Measurements from ENCODE around the gene DLEC1. TPM values are rescaled to one million over a fixed set of nuclear protein-coding genes. Genes with fewer than 3 reads are reported as not detected.

The DLEC1 gene
- total and polyA plus RNA-seq, 2 donors (not counting 1 experiment from before 2014, with no cell fraction given) = under 0.01 to 0.02 TPM

DNA sequence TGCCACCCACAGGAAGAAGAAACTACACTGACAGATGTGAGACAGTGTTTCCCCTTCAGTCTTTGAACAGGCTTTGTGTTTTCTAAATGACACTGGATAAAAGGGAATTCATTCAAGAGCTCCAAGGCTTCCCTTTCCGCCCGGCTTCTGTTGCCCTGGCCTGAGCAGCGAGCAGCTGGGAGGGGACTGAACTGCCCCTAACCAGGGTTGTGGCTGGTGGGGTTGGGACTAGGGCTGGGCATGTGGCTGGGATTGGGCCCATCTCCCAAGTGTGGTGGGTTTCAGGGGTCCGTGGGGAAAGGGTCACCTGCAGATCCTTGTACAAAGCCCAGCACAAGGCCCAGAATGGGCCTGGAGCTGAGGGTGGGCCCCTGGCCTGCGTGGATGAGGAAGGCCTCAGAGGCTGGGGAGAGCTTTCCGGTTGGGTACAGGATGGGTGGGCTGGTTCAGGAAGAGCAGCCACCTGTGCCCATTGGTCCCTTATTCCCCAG, 38.0 kb upstream of the DLEC1 start:
- Histone ChIP-seq H3K27me3 (ENCODE audit: control insufficient read depth, insufficient read depth, low read length) (no peaks in the 10 kb centered on the region), H3K9me3 (ENCODE audit: control insufficient read depth, insufficient read depth, low read depth, low read length) (no peaks in the 10 kb centered on the region), H3K4me1 (ENCODE audit: control insufficient read depth, extremely low read depth, insufficient read depth, low read length) (peaks cover 7% of the 10 kb centered on the region), H3K9ac (ENCODE audit: insufficient read depth, low read length) (no peak overlapping the region), H3K27ac (ENCODE audit: insufficient read depth, low read length) (no peak overlapping the region), H3K4me3 (replicated peaks in 1 of 4; ENCODE audit: control extremely low read depth in 1 of 4, insufficient read depth in 1 of 4, low read depth in 3 of 4, low read length in 4 of 4) (no peak overlapping the region), H2AFZ (ENCODE audit: low read length) (no peak overlapping the region), H4K20me1 (ENCODE audit: control insufficient read depth, extremely low read depth, insufficient read depth, low read length) (no peaks in the 10 kb centered on the region), H3K79me2 (ENCODE audit: control insufficient read depth, insufficient read depth, low read length) (no peaks in the 10 kb centered on the region), H3K4me2 (ENCODE audit: extremely low read depth, insufficient read depth, low read length) (no peak overlapping the region), H3K36me3 (ENCODE audit: control insufficient read depth, insufficient read depth, low read length) (peaks cover 3% of the 10 kb centered on the region)
- no peak for DNase-seq (ENCODE audit: low read depth in 2 of 2)
- TF ChIP-seq EZH2 (IDR thresholded peaks at IDR 0.05; ENCODE audit: low read length, missing control alignments) = no peak
- TF ChIP-seq CTCF (conservative IDR thresholded peaks at IDR 0.05 in 1 of 2, IDR thresholded peaks at IDR 0.05 in 1 of 2; ENCODE audit: low read depth in 1 of 2, low read length in 2 of 2) = no peak

- Histone ChIP-seq H4K20me1 (ENCODE audit: control insufficient read depth, extremely low read depth, insufficient read depth, low read length) (no peaks in the 10 kb centered on the region), H3K4me2 (ENCODE audit: extremely low read depth, insufficient read depth, low read length) (no peak overlapping the region), H3K4me3 (replicated peaks in 1 of 4; ENCODE audit: control extremely low read depth in 1 of 4, insufficient read depth in 1 of 4, low read depth in 3 of 4, low read length in 4 of 4) (no peak overlapping the region), H3K36me3 (ENCODE audit: control insufficient read depth, insufficient read depth, low read length) (peaks cover 4% of the 10 kb centered on the region), H3K27ac (ENCODE audit: insufficient read depth, low read length) (no peak overlapping the region), H3K79me2 (ENCODE audit: control insufficient read depth, insufficient read depth, low read length) (no peaks in the 10 kb centered on the region), H3K4me1 (ENCODE audit: control insufficient read depth, extremely low read depth, insufficient read depth, low read length) (peaks cover 7% of the 10 kb centered on the region), H3K27me3 (ENCODE audit: control insufficient read depth, insufficient read depth, low read length) (no peaks in the 10 kb centered on the region), H3K9me3 (ENCODE audit: control insufficient read depth, insufficient read depth, low read depth, low read length) (no peaks in the 10 kb centered on the region), H3K9ac (ENCODE audit: insufficient read depth, low read length) (no peak overlapping the region), H2AFZ (ENCODE audit: low read length) (no peak overlapping the region)
- DNase-seq (ENCODE audit: low read depth in 2 of 2) = no peak
- TF ChIP-seq EZH2 (IDR thresholded peaks at IDR 0.05; ENCODE audit: low read length, missing control alignments) (no peak), CTCF (conservative IDR thresholded peaks at IDR 0.05 in 1 of 2, IDR thresholded peaks at IDR 0.05 in 1 of 2; ENCODE audit: low read depth in 1 of 2, low read length in 2 of 2) (peak in 1 of 2 donors; percentile 6)
Measured at GRCh38 chr3:38001456-38002081, 37.4 kb upstream of the DLEC1 start.

- Histone ChIP-seq H3K4me1 (ENCODE audit: control insufficient read depth, extremely low read depth, insufficient read depth, low read length) (peaks cover 7% of the 10 kb centered on the region), H3K9me3 (ENCODE audit: control insufficient read depth, insufficient read depth, low read depth, low read length) (no peaks in the 10 kb centered on the region), H3K9ac (ENCODE audit: insufficient read depth, low read length) (no peak overlapping the region), H3K27ac (ENCODE audit: insufficient read depth, low read length) (no peak overlapping the region), H3K4me2 (ENCODE audit: extremely low read depth, insufficient read depth, low read length) (no peak overlapping the region), H3K27me3 (ENCODE audit: control insufficient read depth, insufficient read depth, low read length) (no peaks in the 10 kb centered on the region), H3K36me3 (ENCODE audit: control insufficient read depth, insufficient read depth, low read length) (peaks cover 5% of the 10 kb centered on the region), H3K4me3 (replicated peaks in 1 of 4; ENCODE audit: control extremely low read depth in 1 of 4, insufficient read depth in 1 of 4, low read depth in 3 of 4, low read length in 4 of 4) (no peak overlapping the region), H3K79me2 (ENCODE audit: control insufficient read depth, insufficient read depth, low read length) (no peaks in the 10 kb centered on the region), H2AFZ (ENCODE audit: low read length) (no peak overlapping the region), H4K20me1 (ENCODE audit: control insufficient read depth, extremely low read depth, insufficient read depth, low read length) (no peaks in the 10 kb centered on the region)
- TF ChIP-seq CTCF (conservative IDR thresholded peaks at IDR 0.05 in 1 of 2, IDR thresholded peaks at IDR 0.05 in 1 of 2; ENCODE audit: low read depth in 1 of 2, low read length in 2 of 2) (no peak), EZH2 (IDR thresholded peaks at IDR 0.05; ENCODE audit: low read length, missing control alignments) (no peak)
- no peak for DNase-seq (ENCODE audit: low read depth in 2 of 2)
Measured at GRCh38 chr3:38002291-38002876, 36.6 kb upstream of the DLEC1 start.
